HL-60 (cell line): ENCODE data around the gene SPEF1.

Experiments used
- GABPA ChIP-seq: IDR thresholded peaks from 2 replicates; pipeline ENCODE4 v1.6.1; 2012; ENCODE audit warnings: low read depth
- POLR2AphosphoS5 ChIP-seq: IDR thresholded peaks from 2 replicates; pipeline ENCODE4 v1.6.1; 2012; ENCODE audit warnings: low read depth
- SPI1 ChIP-seq: IDR thresholded peaks from 2 replicates; pipeline ENCODE4 v1.6.1; 2012; ENCODE audit warnings: low read depth, mild to moderate bottlenecking, borderline replicate concordance
- TF ChIP-seq, protein P1 (sequence below): IDR thresholded peaks from one replicate; pipeline ENCODE4 v1.5.1; 2011; ENCODE audit warnings: low read length, control low read depth, inconsistent platforms; ENCODE audit not compliant: insufficient read depth
- TF ChIP-seq, protein P2 (sequence below): IDR thresholded peaks from 2 replicates; pipeline ENCODE4 v1.6.1; 2012; ENCODE audit warnings: low read depth; ENCODE audit not compliant: insufficient replicate concordance

DNA sequence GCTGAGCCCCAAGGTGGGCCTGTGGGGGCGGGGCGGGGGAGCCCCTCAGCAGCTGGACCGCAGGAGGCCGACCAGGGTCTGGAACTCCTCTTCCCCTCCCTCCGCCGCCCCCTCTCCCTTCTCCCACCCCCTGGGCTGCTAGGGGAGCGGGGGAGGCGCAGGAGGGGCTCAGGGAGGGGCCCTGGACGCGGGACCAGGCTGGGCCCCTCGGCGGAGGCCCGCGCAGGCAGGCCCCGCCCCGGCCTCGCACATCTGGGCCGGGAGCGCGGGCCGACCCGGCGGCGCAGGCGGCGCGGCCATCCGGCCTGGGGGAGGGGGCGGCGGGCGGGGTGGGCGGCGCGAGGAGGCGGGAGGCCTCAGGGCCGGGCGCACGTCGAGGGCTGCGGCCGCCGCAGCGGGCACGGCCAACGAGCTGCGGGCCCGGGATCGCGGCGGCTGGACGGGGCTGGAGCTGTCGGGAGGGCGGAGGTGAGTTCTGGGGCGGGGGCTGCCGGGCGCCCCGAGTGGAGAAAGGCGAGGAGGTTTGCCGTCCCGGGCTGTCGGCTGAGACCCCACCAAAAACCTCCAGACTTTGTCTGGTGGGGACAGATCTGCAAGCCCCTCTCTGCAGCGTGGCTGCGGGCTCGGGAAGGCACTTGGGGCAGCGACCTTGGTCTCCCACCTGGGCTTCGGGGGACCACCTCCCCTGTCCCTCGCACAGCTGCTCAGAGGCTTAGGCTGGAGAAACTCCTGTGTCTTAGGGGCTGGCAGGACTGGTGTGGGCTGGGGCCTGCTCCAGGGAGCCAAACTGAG lies 48.7 kb downstream of the SPEF1 start, which contains the start of gene HSPA12B:
- TF ChIP-seq POLR2AphosphoS5 (no peak), GABPA (no peak), SPI1 (no peak)
- TF ChIP-seq, protein P1, sequence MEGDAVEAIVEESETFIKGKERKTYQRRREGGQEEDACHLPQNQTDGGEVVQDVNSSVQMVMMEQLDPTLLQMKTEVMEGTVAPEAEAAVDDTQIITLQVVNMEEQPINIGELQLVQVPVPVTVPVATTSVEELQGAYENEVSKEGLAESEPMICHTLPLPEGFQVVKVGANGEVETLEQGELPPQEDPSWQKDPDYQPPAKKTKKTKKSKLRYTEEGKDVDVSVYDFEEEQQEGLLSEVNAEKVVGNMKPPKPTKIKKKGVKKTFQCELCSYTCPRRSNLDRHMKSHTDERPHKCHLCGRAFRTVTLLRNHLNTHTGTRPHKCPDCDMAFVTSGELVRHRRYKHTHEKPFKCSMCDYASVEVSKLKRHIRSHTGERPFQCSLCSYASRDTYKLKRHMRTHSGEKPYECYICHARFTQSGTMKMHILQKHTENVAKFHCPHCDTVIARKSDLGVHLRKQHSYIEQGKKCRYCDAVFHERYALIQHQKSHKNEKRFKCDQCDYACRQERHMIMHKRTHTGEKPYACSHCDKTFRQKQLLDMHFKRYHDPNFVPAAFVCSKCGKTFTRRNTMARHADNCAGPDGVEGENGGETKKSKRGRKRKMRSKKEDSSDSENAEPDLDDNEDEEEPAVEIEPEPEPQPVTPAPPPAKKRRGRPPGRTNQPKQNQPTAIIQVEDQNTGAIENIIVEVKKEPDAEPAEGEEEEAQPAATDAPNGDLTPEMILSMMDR: no peak
- TF ChIP-seq, protein P2, sequence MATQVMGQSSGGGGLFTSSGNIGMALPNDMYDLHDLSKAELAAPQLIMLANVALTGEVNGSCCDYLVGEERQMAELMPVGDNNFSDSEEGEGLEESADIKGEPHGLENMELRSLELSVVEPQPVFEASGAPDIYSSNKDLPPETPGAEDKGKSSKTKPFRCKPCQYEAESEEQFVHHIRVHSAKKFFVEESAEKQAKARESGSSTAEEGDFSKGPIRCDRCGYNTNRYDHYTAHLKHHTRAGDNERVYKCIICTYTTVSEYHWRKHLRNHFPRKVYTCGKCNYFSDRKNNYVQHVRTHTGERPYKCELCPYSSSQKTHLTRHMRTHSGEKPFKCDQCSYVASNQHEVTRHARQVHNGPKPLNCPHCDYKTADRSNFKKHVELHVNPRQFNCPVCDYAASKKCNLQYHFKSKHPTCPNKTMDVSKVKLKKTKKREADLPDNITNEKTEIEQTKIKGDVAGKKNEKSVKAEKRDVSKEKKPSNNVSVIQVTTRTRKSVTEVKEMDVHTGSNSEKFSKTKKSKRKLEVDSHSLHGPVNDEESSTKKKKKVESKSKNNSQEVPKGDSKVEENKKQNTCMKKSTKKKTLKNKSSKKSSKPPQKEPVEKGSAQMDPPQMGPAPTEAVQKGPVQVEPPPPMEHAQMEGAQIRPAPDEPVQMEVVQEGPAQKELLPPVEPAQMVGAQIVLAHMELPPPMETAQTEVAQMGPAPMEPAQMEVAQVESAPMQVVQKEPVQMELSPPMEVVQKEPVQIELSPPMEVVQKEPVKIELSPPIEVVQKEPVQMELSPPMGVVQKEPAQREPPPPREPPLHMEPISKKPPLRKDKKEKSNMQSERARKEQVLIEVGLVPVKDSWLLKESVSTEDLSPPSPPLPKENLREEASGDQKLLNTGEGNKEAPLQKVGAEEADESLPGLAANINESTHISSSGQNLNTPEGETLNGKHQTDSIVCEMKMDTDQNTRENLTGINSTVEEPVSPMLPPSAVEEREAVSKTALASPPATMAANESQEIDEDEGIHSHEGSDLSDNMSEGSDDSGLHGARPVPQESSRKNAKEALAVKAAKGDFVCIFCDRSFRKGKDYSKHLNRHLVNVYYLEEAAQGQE: no peak
